GM18909 (cell line): ENCODE measurements around the gene FAM72C.
A peak's percentile ranks its signal among the peaks of the same experiment; 100 is the strongest.
"Not testable (repeated sequence)": the region's sequence is repeated elsewhere in the genome, so short reads cannot be mapped to it uniquely, and the experiment has no call there.

ENCODE experiments used
- ATAC-seq: cut with Tn5 transposase; IDR thresholded peaks from one replicate; pipeline ENCODE4 v1.9.1; 2021; ENCODE audit warnings: mild to moderate bottlenecking; ENCODE audit not compliant: unreplicated experiment, poor library complexity

The FAM72C gene

GRCh38 chr1:143971924-143972700, at the start of gene FAM72C:
Gene FAM72C (minus strand): TSS chr1:143971986. CDS start chr1:143971141, 845 bp downstream.
- ATAC-seq = peak; percentile 85

DNA sequence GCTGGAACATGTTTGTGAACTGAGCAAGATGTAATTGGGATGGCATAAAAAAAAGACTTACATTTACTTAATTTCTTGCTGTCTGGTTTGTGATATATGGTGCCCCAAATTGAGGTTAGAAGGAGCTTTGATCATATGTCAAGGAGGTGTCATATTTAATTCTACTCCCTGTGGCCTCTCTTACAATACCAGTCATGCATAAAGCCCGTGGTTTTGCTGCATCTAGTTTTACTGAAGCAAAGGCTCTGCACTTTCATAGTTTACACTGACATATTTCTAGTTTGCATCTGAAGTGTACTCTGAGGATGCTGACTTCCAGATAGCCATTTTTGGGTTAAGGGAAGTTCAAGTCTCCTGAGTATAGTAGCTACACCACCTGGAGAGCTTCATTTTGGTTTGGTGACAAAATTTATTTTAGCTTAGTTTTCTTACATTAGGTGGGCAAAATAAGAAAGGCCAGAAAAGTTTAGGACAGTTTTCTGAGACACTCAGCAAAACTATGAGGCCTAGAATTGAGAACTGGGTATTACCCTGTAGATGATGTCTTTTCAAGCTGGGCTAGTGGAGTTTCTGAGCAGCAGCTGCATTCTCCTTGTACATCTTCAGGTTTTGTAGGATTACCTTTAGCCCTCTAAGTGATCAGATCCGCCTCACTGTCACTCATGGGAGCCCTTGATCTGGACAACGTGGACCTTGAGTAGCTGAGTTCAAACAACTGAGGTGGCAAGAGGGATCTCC, 48.4 kb upstream of the FAM72C start:
- ATAC-seq = peak; percentile 80

GRCh38 chr1:144019101-144019500, 47.3 kb upstream of the FAM72C start:
- not testable (repeated sequence) for ATAC-seq

DNA sequence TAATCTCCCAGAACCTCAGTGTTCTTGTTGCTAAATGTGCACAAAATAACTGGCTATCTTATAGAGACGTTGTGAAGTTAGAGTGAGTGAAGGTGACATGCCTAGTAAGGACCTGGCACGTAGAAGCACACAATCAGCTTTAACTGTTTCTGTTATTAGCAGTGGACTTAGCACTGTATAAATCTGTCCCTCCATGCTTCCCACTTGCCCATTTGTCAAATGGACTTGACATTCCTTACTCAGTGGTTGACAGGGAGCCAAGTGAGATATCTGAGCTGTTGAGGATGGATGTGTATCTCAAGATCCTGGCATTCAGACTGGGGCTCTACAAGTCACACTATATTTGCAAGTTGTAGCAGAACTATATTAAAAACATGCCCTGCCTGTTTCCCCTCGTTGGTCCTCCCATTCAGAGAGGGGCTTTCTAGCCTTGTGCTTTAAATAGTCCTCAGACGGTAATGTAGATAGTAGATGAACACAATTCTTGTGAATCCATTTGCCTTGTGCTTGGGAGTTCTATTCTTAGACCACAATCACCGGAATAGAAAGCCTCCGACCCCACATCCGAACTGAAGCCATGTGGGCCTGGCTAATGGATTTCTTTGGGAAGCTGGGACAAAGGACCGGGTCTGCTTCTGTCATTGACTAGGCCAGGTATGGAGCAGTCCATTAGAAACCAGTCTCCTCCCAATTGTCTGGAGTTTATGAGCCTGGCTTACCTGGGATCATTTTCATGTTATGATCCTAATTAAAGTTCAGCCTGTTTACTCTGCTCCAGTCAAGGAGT, 43.6 kb upstream of the FAM72C start:
- ATAC-seq = not testable (repeated sequence)

DNA sequence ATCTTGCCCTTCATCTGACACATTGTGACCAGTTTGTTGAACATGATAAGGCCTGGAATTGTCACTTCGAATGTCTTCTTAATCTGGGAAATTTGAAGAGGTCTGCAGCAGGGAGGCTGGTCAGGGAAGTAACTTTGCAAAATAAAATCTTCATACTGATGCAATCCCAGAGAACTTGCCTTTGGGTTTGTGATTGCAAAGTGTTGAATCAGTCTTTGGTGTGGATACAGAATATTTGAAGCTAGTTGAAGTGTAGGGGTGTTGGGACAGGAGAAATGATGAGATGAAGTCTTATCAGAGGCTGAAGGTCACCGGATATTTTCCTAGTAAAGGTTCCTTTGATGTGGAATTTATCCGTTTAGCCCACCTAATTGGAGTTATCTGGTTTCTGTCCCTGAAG, 42.7 kb upstream of the FAM72C start:
- not testable (repeated sequence) for ATAC-seq

DNA sequence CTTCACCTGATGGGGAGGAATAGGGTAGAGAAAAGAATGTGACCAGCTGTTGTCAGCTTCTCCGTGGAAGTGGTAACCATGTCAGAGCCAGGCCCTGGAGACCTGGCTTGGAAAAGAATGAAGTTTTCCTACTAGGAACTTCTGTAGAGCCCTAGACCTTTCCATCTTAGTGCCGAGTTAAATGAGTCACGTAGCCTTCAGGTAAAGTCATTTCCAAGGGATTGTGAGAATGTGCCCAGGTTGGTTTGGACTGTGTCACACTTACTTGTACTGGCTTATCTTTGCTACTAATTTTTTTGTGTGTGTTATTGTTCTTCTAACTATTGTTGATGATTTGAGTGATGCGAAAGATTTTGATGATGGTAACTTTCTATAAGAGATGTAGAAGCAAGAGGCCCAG, 42.3 kb upstream of the FAM72C start:
- not testable (repeated sequence) for ATAC-seq

- ATAC-seq = peak; percentile 100
Measured at GRCh38 chr1:144012168-144012733, 40.5 kb upstream of the FAM72C start.

- ATAC-seq = peak; percentile 40
Measured at GRCh38 chr1:144009410-144009809, 37.6 kb upstream of the FAM72C start.

DNA sequence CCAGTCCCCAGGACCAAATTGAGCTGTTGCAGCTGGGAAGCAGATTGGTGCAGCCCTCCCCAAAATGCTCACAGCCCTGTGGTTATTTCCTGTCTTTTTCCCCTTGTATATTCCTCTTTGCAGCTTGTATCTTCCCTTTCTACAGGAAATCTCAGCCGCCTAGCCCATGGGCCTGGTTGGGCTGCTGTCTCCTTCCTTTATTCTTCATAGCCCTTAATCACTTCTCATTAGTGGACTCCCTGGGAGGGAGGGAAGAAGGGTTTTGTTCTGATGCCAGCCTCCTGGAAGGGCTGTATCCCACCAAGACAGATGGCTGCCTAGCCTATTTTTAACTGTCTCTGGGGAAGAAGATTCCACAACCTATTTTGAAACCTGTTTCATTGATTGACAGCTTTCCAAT, 32.5 kb upstream of the FAM72C start:
- not testable (repeated sequence) for ATAC-seq

DNA sequence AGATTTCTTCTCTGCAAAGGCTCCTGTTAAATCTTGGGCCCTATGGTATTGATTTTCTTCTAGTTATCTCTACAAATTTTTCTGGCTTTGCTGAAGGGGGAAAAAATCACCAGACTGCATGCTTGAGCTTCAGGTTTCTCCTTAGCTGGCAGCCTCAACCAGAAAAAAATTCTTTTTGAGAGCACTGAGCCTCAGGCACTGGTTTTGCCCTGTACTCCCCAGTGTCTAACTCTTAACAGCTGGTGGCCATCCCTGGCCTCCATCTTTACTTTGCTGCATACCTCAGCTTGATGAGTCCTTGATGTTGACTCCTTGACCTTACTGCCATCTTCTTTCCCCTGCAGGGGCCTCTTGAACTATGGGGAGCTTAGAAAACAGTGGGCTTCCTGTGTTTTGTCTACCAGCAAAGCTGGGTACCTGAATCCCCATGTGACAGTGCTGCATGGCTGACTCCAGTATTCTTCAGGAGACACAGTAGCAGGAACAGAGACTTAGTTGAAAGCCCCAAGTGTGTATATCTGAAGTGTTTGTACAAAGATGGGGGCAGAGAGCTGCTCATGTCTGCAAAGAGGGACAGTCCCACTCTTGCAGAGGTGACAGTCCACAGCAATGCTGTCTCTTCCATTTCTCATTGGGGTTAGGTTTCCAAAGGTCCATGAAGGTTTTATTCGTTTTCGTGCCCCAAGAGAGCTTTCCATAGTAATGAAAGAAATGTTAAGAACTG, 31.7 kb upstream of the FAM72C start:
- not testable (repeated sequence) for ATAC-seq

GRCh38 chr1:144002141-144002881, 30.5 kb upstream of the FAM72C start:
- not testable (repeated sequence) for ATAC-seq

- not testable (repeated sequence) for ATAC-seq
Measured at GRCh38 chr1:144001077-144001476, 29.3 kb upstream of the FAM72C start.

DNA sequence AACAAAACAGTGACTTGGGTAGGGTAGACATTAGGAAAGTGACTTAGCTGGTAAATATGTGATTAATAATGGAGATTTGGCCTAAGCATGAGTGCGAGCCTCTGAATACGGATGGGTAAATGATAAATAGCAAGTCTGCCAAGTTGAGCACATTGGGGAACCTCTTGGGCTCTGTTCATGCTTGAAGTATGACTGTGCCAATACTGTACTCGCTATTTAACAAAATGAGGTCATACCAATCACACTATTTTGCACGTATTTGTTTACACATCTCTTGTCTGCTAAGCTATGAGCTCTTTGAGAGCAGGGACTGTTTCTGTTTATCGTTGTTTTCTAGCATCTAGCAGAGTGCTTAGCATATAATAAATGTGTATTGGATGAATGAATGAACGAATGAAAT, 24.2 kb upstream of the FAM72C start:
- ATAC-seq = not testable (repeated sequence)

DNA sequence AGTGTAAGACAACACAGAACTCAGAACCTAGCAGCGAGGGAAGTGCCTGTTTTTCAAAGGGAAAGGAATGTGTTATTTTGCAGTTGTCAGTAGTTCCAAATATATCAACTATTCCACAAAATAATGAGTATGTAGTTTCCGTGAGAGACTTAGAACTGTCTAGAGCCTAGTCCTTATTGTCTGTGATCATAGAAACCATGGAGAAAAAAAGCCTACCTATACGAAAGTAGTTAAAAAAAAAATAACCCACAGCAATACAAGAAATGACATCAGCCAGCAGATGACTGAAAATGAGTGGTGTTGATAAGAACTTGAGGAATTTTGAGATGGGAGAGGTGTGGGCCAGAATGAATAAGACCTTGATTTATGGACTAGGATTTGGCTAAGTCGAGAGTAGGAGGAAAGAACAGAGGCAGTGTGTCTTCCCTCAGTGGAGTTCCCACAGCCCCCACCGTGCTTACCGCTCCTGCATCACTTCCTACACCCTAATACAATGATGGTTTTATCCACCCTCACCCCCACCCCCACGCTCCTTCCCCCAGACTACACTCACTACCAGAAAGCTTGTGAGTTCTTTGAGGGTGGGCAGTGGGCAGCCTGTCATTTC, 21.6 kb upstream of the FAM72C start:
- ATAC-seq = not testable (repeated sequence)

GRCh38 chr1:143990699-143991098, 18.9 kb upstream of the FAM72C start:
- ATAC-seq = not testable (repeated sequence)

GRCh38 chr1:143989719-143990118, 17.9 kb upstream of the FAM72C start:
- not testable (repeated sequence) for ATAC-seq

- ATAC-seq = not testable (repeated sequence)
Measured at GRCh38 chr1:143989427-143989712, 17.6 kb upstream of the FAM72C start.

DNA sequence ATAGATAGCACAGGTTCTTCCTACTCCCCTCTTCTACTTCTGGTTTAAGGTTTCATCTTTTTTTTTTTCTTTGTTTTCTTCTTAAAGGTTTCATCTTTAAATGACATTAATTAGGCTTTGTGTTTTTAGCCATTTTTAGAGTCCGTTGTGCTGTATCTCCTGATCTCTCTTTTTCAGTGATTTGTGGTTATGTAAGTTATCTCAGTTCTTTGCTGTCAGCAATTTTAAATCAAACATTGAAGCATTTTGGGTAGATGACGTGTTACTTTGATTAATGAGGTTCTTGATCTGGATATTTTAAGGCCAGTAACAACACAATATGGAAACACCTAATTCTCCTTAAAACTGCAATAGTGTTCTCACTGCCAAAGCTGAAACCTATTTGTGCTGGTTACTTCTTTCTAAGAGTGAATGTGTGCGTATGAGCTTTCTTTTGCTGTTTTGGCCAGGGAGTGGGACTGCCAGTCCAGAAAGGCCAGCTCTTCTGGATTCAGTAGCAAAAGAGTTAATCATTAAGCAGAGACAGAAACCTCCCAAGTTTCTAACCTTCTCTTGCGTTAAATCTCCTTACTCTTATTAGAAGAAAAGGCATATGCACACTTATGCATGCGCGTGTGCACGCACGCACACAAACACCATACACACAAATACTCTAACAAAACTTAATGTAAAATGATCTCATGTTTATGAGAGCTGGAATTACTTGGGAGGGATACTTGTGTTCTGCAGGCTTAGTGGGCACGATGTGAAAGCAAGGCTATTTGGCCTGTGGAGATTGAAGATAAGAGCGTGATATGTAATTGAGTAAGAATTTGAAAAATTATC, 17.0 kb upstream of the FAM72C start:
- ATAC-seq = not testable (repeated sequence)
